Measurements from ENCODE around the gene MYBPC1.
"Not testable (repeated sequence)": the region's sequence is repeated elsewhere in the genome, so short reads cannot be mapped to it uniquely, and the experiment has no call there.

Gene MYBPC1

GRCh38 chr12:101727098-101727497 is 132.3 kb downstream of the MYBPC1 start:
- no peak for FAIRE-seq
- no peak for DNase-seq (ENCODE audit: insufficient read length, low spot score)

DNA sequence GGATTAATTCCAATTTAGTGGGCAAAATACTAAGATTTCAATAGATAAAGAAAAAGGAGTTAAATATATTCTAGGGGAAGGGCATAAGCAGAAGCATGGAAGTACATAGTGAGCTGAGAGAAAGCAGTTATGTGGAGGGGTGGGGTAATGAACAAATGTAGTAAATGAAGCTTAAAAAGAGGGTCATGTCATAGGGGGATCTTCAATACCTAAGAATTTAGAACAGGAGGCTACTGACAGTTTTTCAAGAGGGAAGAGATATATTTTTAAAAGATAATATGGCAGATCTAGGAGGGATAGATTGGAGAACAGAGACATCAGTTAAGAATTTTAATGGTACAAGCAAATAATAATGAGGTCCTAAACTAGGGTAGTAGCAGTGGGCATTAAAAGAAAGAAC is 135.1 kb downstream of the MYBPC1 start:
- FAIRE-seq (no peak), DNase-seq (ENCODE audit: insufficient read length, low spot score) (no peak)

- FAIRE-seq = peak; percentile 14
- no peak for DNase-seq (ENCODE audit: insufficient read length, low spot score)
Measured at GRCh38 chr12:101732318-101732717, 137.5 kb downstream of the MYBPC1 start.

DNA sequence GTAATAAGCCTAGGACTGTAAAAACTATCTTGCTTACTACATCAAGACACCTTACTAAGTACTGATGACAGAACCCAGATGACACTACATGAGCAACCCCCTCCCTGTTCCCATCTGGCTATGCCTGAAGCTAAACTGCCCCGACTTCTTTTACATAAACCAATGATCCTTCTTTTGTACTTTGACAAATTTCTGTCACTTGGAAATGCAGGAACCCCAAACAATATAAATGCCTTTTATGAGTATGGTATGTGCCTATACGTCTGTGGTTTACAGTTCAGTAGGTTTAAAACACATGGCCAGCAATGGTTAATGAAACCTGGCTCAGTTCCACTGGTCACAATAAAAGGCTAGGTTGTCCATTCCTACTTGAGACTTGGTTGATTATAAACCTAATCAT is 138.4 kb downstream of the MYBPC1 start:
- FAIRE-seq = peak; percentile 4
- DNase-seq (ENCODE audit: insufficient read length, low spot score) = no peak

DNA sequence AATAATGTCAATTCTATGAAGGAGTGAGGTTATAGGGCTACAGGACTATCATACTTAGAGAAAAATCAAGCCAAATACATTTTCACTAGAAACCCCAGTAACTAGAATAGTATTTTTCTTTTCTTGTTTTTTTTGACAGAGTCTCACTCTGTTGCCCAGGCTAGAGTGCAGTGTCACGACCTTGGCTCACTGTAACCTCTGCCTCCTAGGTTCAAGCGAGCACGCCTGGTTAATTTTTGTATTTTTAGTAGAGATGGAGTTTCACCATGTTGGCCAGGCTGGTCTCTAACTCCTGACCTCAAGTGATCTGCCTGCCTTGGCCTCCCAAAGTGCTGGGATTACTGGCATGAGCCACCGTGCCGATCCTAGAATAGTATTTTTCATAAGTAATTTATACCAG is 139.7 kb downstream of the MYBPC1 start:
- not testable (repeated sequence) for DNase-seq (ENCODE audit: insufficient read length, low spot score); FAIRE-seq
